HG03378 (cell line): ENCODE results near the gene SPATA9.
"Not testable (repeated sequence)": the region's sequence is repeated elsewhere in the genome, so short reads cannot be mapped to it uniquely, and the experiment has no call there.

ENCODE experiments used
- ATAC-seq: cut with Tn5 transposase; IDR thresholded peaks from one replicate; pipeline ENCODE4 v1.9.1; 2021; ENCODE audit warnings: mild to moderate bottlenecking, moderate library complexity; ENCODE audit not compliant: unreplicated experiment

The SPATA9 gene

GRCh38 chr5:95647886-95648860 lies 34.6 kb downstream of the SPATA9 start:
- no peak for ATAC-seq

DNA sequence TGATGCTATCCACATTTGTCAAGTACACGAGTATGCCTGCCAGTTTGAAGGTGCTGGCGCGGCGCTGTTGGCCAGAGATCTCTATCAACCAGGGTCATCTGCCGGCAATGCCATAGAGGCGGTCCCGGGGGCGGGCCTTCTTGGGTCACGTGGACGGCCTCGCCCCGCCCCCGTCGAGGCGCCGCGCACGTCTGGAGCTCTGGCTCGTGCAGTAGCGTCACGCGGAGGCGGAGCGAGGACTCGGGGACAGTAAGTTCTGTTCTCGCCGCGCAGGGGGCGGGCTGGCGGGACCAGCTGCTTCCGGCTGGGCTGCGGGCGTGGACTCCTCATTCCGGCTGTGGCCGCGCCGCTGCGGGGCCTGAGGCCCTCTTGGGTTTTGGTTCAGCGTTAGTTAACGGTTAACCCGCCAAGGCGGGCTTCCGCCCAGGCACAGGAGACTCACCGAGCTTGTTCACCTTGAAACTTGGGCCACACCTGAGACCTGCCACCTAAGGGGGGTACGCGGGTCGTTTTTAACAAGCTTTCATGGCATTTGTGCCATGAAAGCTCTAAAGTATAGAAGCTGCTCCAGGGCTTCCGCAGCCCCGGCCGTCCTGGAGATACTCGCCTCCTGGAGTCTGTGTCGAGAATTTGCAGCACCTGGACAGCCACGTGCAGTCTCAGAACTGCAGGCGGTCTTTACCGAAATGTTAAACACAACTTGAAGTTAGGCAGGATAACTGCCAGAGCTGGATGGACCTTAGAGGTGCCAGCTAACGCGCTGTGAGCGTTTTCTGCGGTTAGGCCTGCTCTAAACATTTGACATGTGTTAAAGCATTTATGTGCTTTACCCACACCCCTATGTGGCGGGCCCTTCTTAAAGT lies 36.0 kb downstream of the SPATA9 start, which contains the start of gene RFESD:
Gene RFESD (plus strand): TSS at position 209 of the 863 bp plus-strand sequence. CDS start 5,495 bp downstream, outside the sequence.
- peak; percentile 94 for ATAC-seq

DNA sequence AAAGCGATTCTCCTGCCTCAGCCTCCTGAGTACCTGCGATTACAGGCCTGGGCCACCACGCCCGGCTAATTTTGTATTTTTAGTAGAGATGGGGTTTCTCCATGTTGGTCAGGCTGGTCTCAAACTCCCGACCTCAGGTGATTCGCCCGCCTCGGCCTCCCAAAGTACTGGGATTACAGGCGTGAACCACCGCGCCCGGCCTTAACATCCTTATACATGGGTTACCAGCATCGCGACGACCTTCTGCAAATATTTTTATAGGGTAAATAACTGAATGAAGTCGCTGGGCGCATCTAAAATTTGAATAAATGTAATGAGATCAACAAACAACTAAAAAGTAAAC lies 36.6 kb downstream of the SPATA9 start:
- ATAC-seq = not testable (repeated sequence)

GRCh38 chr5:95644351-95645042 lies 38.3 kb downstream of the SPATA9 start:
- peak; percentile 59 for ATAC-seq

GRCh38 chr5:95643152-95643551 lies 39.6 kb downstream of the SPATA9 start:
- no peak for ATAC-seq

GRCh38 chr5:95641741-95642220 lies 41.0 kb downstream of the SPATA9 start:
- ATAC-seq = no peak

DNA sequence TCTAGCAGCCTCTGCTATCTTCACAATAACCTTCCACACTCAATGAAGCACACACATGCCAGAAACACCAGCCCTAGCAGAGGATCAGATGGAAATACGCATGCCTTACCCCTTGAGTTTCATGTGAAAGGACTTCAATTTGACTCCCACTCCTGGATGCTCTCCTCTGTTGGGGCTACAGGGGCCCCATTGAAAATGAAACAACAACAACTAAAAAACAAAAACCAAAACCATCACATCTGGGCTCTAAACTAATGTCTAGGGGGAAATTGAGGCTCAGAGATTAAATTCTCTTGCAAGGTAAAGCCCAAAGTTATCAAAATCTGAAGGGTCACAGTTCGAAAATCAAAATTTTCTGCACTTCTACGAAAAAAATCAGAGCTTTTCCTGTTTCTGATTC lies 44.2 kb downstream of the SPATA9 start:
- no peak for ATAC-seq

- no peak for ATAC-seq
These were observed 48.7 kb downstream of the SPATA9 start for GRCh38 chr5:95634081-95634480.

DNA sequence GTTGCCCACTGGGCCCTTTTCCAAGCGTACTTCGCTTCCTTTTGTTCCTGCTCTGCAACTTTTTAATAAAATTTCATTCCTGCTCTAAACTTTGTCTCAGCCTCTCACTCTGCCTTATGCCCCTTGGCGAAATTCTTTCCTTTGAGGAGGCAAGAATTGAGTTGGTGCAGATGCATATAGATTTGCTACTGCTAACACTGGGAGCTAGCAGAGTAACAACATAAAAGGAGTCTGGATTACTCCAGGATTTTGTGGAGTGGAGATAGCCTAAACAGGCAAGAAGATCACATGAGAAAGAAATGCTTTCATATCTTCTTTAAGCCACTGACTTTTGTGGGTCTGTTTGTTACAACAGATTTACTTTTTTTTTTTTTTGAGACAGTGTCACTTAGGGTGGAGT lies 49.1 kb downstream of the SPATA9 start:
- no peak for ATAC-seq

DNA sequence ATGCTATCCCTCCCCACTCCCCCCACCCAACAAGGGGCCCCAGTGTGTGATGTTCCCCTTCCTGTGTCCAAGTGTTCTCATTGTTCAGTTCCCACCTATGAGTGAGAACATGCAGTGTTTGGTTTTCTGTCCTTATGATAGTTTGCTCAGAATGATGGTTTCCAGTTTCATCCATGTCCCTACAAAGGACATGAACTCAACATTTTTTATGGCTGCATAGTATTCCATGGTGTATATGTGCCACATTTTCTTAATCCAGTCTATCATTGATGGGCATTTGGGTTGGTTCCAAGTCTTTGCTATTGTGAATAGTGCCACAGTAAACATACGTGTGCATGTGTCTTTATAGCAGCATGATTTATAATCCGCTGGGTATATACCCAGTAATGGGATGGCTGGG lies 49.8 kb downstream of the SPATA9 start:
- not testable (repeated sequence) for ATAC-seq

GRCh38 chr5:95631991-95632675 lies 50.7 kb downstream of the SPATA9 start:
- ATAC-seq = peak; percentile 97

DNA sequence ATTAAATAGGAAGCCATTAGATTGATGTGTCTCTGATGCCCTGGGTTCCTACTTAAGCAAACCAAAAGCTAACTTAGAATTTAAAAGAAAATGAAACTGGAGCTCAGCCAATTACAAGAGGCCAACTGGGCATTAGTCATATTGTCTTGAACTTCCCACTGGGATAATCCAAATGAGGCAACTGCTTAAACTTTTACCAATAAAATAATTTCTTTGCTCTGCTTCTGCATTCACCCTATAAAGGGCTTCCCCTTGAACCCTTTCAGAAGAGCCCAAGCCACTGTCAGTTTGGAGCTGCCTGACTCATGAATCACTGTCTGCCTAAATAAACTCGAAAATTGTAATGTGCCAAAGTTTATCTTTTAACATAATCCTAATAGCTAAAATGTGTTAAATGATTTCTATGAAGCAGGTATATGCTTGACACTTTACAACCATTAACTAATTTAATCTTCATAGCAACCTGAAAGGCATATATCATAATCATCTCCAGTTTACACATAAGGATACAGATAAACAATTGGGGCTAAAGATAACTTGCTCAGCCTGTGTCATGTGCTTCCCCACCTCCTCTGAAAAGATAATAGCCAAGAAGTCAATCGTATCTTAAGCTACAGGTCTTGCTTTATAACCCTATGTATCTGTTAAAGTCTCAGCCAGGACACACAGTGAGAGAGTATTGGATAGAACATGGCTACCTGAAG lies 51.4 kb downstream of the SPATA9 start:
- peak; percentile 13 for ATAC-seq

DNA sequence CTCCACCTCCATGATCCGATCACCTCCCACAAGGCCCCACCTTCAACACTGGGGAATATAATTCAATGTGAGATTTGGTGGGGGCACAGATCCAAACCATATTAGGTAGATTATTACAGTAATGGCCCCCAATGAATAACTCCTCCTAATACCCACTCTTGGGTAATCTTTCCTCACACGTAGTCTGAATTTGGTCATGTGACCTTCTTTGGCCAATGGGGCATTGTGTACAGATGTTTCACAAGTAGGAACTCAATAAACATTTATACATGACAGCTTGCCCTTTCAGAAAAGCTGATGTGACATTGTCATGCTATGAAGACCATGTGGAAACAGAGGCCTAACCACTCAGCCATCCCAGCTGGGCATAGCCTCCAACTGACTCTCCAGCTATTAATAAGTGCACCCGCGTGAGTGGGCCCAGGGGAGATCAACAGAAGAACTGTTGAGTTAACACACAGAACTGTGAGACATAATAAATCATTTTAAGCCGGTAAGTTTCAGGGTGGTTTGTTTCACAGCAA lies 52.3 kb downstream of the SPATA9 start:
- no peak for ATAC-seq

DNA sequence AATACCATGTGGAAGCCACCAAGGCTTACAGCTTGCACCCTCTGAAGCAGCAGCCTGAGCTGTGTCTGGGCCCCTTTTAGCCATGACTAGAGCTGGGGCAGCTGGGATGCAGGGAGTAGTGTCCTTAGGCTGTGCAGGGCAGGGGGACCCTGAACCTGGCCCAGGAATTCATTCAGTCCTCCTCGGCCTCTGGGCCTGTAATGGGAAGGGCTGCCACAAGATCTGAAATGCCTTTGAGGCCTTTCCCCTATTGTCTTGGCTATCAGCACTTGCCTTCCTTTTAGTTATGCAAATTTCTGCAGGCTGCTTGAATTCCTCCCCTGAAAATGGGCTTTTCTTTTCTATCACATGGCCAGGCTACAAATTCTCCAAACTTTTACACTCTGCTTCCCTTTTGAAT lies 53.9 kb downstream of the SPATA9 start:
- ATAC-seq = no peak

- no peak for ATAC-seq
These were observed 54.6 kb downstream of the SPATA9 start for GRCh38 chr5:95627971-95628810.

- no peak for ATAC-seq
These were observed 56.1 kb downstream of the SPATA9 start for GRCh38 chr5:95626701-95627100.

DNA sequence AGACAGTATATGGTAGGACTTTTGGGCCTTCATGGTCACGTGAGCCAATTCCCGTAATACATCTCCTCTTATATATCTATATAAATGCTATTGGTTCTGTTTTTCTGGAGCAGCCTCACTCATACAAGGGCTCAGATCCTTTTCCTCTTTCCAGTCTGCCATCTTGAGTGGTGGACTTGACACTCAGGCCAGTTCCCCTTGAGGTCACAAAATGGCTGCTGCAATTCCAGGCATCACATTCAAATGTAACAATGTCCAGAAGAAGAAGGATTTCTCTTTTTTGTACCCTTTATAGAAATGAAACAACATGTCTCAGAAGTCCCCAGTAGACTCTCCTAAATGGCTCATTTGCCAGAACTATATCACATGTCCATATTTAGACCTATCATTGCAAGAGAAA lies 58.4 kb downstream of the SPATA9 start:
- no peak for ATAC-seq

DNA sequence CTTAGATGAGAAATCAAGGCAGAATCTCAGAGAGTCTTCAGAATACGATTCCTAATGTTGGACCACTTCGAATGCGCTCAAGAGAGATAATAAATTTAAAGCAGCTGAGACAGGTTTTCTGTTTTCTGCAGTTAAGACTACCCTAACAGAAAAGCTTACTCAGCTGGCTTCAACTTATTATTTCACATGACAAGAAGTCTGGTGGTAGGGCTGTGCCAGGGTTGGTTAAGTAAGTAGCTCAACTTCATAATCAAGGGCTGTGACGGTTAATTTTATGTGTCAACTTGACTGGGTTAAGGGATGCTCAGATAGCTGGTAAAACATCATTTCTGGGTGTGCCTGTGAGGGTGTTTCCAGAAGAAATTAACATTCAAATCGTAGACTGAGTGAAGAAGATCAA lies 59.1 kb downstream of the SPATA9 start:
- no peak for ATAC-seq
